Subcutaneous abdominal adipose tissue (tissue), 5 donors: ENCODE data around the gene TJP2.
A peak's percentile ranks its signal among the peaks of the same experiment; 100 is the strongest.
"Not testable (repeated sequence)": the region's sequence is repeated elsewhere in the genome, so short reads cannot be mapped to it uniquely, and the experiment has no call there.

Experiments used
- H3K27ac ChIP-seq: one replicate; pipeline ENCODE4 v1.7.0; 2013; ENCODE audit warnings: low read depth, mild to moderate bottlenecking, inconsistent platforms, low read length, moderate library complexity
- H3K27me3 ChIP-seq, 5 donors: one replicate each; pipeline ENCODE4 v1.7.0; 2013; ENCODE audit warnings: low read length in 5 of 5, inconsistent platforms in 1 of 5; ENCODE audit not compliant: control insufficient read depth in 5 of 5, insufficient read depth in 4 of 5
- H3K36me3 ChIP-seq, 5 donors: one replicate each; pipeline ENCODE4 v1.7.0; 2013; ENCODE audit warnings: low read length in 5 of 5; ENCODE audit not compliant: control insufficient read depth in 5 of 5, insufficient read depth in 5 of 5
- H3K4me1 ChIP-seq, 5 donors: one replicate each; pipeline ENCODE4 v1.7.0; 2013; ENCODE audit warnings: low read length in 5 of 5, mild to moderate bottlenecking in 3 of 5, moderate library complexity in 1 of 5; ENCODE audit not compliant: control insufficient read depth in 5 of 5, insufficient read depth in 5 of 5
- H3K4me3 ChIP-seq, 5 donors: one replicate each; pipeline ENCODE4 v1.7.0; 2013; ENCODE audit warnings: low read length in 5 of 5, low read depth in 1 of 5
- H3K9ac ChIP-seq, 5 donors: one replicate each; pipeline ENCODE4 v1.7.0; 2013; ENCODE audit warnings: low read length in 5 of 5, mild to moderate bottlenecking in 4 of 5, moderate library complexity in 3 of 5
- H3K9me3 ChIP-seq, 5 donors: one replicate each; pipeline ENCODE4 v1.7.0; 2013; ENCODE audit warnings: low read length in 5 of 5; ENCODE audit not compliant: control insufficient read depth in 5 of 5
- donor health status: healthy.
- donor health status: healthy.
- donor health status: healthy.
- donor health status: healthy.
- donor health status: healthy.

The TJP2 gene

DNA sequence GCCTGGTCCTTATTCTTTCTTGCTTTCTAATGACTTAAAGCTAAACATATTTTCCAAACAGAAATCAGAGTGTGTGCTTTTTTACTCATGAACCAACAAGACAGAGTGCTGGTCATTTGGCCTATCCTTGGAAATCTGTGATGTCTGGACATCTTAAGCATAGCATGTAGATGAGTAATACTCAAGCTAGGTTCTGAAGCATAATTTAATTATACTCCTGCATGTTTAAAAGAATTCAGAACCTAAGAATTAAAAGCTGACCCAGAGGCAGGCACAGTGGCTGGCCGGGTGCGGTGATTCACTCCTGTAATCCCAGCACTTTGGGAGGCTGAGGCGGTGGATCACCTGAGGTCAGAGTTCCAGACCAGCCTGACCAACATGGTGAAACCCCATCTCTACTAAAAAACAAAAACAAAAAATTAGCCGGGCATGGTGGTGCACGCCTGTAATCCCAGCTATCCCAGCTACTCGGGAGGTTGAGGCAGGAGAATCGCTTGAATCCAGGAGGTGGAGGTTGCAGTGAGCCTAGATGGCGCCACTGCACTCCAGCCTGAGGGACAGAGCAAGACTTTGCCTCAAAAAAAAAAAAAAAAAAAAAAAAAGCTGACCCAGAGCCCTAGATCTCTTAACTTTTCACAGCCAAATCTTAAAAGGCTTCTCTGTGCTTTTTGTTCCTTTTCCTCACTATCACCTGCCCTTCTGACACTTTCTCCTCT is 16.2 kb upstream of the TJP2 start:
- Histone ChIP-seq H3K9ac (no peak overlapping the region), H3K36me3 (no peaks in the 10 kb centered on the region), H3K4me3 (no peak overlapping the region), H3K9me3 (no peaks in the 10 kb centered on the region), H3K27me3 (no peaks in the 10 kb centered on the region), H3K4me1 (no peaks in the 10 kb centered on the region), H3K27ac (no peak overlapping the region)

DNA sequence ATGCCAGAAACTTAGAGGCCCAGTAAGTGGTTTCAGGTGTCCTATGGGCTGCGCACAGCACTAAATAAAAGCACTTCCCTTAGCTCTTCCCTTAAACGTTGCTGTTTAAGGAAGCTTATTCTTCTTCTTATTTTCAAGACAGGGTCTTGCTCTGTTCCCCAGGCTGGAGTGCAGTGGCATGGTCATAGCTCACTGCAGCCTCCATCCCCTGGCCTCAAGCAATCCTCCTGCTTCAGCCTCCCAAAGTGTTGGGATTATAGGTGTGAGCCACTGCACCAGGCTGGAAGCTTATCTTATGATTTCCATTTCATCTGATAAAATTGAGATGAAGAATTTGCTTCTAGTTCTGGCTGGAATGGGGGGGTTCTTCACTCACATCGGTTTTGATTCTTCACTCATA is 15.6 kb upstream of the TJP2 start:
- Histone ChIP-seq H3K27ac (no peak overlapping the region), H3K36me3 (no peaks in the 10 kb centered on the region), H3K9me3 (no peaks in the 10 kb centered on the region), H3K4me3 (no peak overlapping the region), H3K4me1 (no peaks in the 10 kb centered on the region), H3K27me3 (no peaks in the 10 kb centered on the region), H3K9ac (no peak overlapping the region)

DNA sequence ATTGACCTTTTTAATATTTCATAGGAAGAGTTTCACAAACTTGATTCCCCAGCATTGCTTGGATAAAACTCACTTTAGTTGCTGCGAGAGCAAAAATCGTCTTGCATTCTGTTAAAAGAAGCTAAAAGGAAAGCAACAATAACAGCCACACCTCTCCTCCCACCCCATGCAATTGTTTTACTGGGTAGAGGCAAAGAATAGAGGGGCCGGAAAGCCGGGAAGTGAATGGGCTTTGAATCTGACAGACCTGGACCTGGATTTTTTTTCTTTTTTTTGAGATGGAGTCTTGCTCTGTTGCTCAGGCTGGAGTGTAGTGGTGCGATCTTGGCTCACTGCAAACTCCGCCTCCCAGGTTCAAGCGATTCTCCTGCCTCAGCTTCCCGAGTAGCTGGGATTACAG is 9.5 kb upstream of the TJP2 start:
- not testable (repeated sequence) for H3K4me1 ChIP-seq, H3K27ac ChIP-seq, H3K36me3 ChIP-seq

DNA sequence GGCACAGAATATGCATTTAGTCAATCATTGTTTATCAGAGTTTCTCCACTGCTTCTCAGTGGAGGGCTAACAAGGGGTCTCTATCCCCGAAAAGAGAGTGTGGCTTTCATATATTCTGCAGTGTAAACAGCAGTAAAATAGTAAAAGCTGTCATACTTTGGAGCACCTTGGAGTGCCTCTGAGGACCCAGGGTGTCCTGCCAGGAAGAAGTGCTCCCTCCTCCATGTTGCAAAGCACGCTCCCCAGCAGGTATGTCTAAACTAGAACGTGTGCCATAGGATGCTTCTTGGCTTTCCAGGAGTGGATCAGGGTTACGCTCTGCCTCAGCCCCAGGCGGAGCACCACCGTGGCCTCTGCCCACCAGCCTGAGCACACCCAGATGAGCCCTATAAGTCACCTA is 8.5 kb upstream of the TJP2 start:
- Histone ChIP-seq H3K9ac (no peak overlapping the region), H3K9me3 (no peaks in the 10 kb centered on the region), H3K27me3 (no peaks in the 10 kb centered on the region), H3K36me3 (no peaks in the 10 kb centered on the region), H3K4me3 (no peak overlapping the region), H3K27ac (no peak overlapping the region), H3K4me1 (peaks cover 0 to 6% (median 4%) of the 10 kb centered on the region in 5 donors)

More for the DNA sequence above, 9.5 kb upstream of the TJP2 start:
- not testable (repeated sequence) for H3K9me3 ChIP-seq, H3K9ac ChIP-seq, H3K27me3 ChIP-seq
- peak overlapping the region in 1 of 5 donors; percentile 13 for H3K4me3 ChIP-seq

DNA sequence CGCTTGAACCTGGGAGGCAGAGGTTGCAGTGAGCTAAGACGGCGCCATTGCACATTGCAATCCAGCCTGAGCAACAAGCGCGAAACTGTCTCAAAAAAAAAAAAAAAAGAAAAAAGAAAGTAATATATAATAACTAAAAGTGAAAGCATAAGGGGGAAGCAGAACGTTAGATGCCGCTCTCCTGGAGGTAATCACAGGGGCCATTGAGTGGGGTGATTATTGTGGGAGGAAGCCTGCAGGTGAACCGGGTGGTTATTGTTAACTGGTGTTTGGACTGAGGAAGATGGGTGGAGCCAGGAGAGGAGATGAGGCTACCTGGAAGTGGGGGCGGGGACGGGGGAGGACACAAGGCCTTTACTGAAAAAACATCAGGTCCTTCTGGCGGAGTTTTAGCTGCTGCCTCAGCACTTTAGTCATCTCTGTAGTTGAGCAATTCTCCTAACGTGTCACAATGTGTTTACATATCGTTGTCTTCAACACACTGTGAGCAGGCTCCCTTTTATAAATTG is 5.3 kb upstream of the TJP2 start:
- Histone ChIP-seq H3K27me3 (no peaks in the 10 kb centered on the region), H3K9ac (peak overlapping the region in 1 of 5 donors; percentile 35), H3K4me1 (peaks cover 0 to 25% (median 14%) of the 10 kb centered on the region in 5 donors)

DNA sequence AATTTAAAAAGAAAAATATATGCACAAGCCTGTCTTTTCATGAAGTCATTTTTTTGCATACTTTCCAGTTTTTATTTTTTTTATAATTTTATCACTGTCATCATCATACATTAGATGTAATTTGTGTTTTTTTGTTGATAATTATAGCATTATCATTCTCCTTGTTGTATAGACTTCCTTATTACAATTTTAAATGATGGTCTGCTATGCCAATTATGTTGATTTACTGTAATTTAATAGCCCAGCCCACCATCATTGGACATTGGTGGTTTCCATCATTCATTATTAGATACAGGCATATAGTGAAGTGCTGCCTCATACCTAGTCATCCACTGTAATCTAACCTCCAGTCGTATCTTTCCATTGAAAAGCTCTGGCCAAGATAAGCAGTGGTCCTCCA is 3.8 kb upstream of the TJP2 start:
- Histone ChIP-seq H3K36me3 (no peaks in the 10 kb centered on the region), H3K27ac (no peak overlapping the region), H3K9me3 (no peaks in the 10 kb centered on the region), H3K27me3 (no peaks in the 10 kb centered on the region), H3K4me3 (no peak overlapping the region), H3K9ac (no peak overlapping the region), H3K4me1 (peaks cover 3 to 33% (median 22%) of the 10 kb centered on the region in 5 donors)

More for the DNA sequence above, 5.3 kb upstream of the TJP2 start:
- Histone ChIP-seq H3K27ac (no peak overlapping the region), H3K9me3 (no peaks in the 10 kb centered on the region), H3K36me3 (no peaks in the 10 kb centered on the region), H3K4me3 (peak overlapping the region in 4 of 5 donors; percentile 5 to 53 (median 46))

DNA sequence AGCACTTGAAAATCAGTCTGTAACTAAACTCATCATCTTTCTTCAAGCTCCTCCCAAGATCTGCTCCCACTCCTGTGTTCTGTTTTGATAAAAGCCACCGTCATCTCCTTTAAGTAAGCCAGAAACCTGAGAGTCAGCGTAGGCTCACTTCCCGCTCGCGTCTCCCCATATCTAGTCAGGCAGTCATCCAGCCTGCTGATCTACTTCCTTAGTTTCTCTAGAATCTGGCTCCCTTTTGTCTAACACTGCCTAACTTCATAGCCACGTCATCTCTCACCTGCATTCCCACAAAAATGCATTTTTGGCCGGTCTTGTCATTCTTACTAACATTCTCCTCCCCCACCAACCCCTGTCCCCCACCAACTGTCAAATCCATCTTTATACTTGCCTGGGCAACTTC is 3.0 kb upstream of the TJP2 start:
- Histone ChIP-seq H3K27me3 (no peaks in the 10 kb centered on the region), H3K4me1 (peaks cover 3 to 42% (median 30%) of the 10 kb centered on the region in 5 donors), H3K9me3 (no peaks in the 10 kb centered on the region), H3K4me3 (no peak overlapping the region), H3K27ac (no peak overlapping the region), H3K9ac (no peak overlapping the region), H3K36me3 (no peaks in the 10 kb centered on the region)

DNA sequence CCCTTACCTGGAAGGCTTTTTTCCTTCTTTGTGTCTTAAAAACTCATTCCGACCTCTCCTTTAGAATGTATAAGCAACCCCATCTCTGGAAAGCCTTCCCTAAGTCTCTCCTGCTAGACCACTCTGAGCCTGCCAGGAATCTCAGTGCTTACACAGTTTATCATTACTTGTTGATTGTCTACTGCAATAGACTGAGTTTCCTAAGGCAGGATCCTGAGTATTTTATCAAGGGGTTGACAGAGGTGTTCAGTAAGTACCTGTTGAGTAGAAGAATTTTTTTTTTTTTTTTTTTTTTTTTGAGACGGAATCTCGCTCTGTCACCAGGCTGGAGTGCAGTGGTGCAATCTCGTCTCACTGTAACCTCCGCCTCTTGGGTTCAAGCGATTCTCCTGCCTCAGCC is 2.6 kb upstream of the TJP2 start:
- H3K9ac ChIP-seq: no peak overlapping the region
- no peaks in the 10 kb centered on the region for H3K9me3 ChIP-seq
- H3K36me3 ChIP-seq: no peaks in the 10 kb centered on the region
- no peaks in the 10 kb centered on the region for H3K27me3 ChIP-seq
- no peak overlapping the region for H3K27ac ChIP-seq
- H3K4me3 ChIP-seq: no peak overlapping the region
- H3K4me1 ChIP-seq: peaks cover 7 to 46% (median 35%) of the 10 kb centered on the region in 5 donors

DNA sequence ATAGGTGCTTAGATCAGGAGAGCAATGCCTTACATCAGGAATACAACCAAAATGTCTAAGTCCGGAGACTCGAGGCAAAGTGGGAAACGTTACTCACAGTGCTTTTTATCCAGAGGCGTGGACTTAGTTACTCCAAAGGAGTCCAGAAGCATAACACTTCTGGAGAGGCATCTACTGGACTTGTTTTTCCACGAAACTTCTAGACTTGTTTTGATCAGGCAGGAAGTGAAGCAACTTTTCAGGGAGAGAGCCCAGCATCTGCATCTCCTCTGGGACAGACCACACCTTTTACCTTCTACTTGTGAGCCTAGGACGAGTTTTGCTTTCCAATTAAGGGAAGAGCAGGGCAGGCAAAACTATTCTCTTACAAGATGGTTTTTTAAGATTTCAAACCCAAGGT is 1.2 kb upstream of the TJP2 start:
- Histone ChIP-seq H3K27ac (peak overlapping the region; percentile 98), H3K9me3 (no peaks in the 10 kb centered on the region), H3K4me1 (peaks cover 9 to 56% (median 48%) of the 10 kb centered on the region in 5 donors), H3K4me3 (no peak overlapping the region), H3K9ac (no peak overlapping the region), H3K27me3 (no peaks in the 10 kb centered on the region), H3K36me3 (no peaks in the 10 kb centered on the region)

DNA sequence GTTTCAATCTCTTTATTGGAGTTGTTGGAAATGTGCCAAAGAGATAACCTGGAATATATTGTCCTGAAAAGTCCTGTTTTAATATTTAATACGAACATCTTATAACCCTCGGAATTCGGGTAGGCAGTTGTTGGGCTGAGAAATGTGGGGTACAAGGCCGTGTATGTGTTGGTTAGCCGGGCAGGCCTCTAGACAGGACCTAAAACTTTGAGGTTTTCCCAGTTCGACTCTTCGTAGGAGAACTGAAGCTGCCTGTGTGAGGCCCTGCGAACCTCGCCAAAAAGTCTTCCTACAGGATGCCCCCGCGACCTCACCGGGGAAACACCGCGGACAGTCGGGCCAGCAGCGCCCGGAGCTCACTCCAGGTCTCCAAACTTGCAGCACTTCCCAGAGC is 583 bp upstream of the TJP2 start:
- peak overlapping the region in 4 of 5 donors; percentile 34 to 79 (median 68) for H3K9ac ChIP-seq
- no peaks in the 10 kb centered on the region for H3K27me3 ChIP-seq
- H3K4me1 ChIP-seq: peaks cover 9 to 60% (median 54%) of the 10 kb centered on the region in 5 donors
- no peaks in the 10 kb centered on the region for H3K36me3 ChIP-seq
- peak overlapping the region; percentile 57 to 96 (median 94) for H3K4me3 ChIP-seq
- peak overlapping the region; percentile 98 for H3K27ac ChIP-seq
- H3K9me3 ChIP-seq: no peaks in the 10 kb centered on the region
